Activated CD8-positive, alpha-beta memory T cell treated with anti-CD3 and anti-CD28 coated beads, Interleukin-2, amount 50 U/mL, for 24 hours (primary cell): ENCODE results near the gene RTL1.

ENCODE experiments used
- DNase-seq: peaks from one replicate; pipeline ENCODE4 v3.0.0-alpha.2; 2020; ENCODE audit errors: extremely low read depth

RTL1 gene

GRCh38 chr14:100834794-100835547 is 68.6 kb downstream of the RTL1 start:
- DNase-seq = no peak

GRCh38 chr14:100834082-100834793 is 69.3 kb downstream of the RTL1 start:
- no peak for DNase-seq

- no peak for DNase-seq
Observed at GRCh38 chr14:100832311-100832960, 71.1 kb downstream of the RTL1 start.

- no peak for DNase-seq
Observed at GRCh38 chr14:100830681-100831080, 72.8 kb downstream of the RTL1 start.
